HCT116 (cell line): ENCODE measurements around the gene AGPAT3. TPM values are rescaled to one million over a fixed set of nuclear protein-coding genes. Genes with fewer than 3 reads are reported as not detected.

Experiments used
- ATAC-seq: fragments of 200-7000 bp; cut with Tn5 transposase; 2 replicates; pipeline ENCODE4 v1.9.1; 2020; ENCODE audit warnings: mild to moderate bottlenecking, moderate library complexity
- BruUV-seq: library from RNA; stranded (reverse); fragments of 400-500 nt; replicated peaks from 2 replicates; lab custom pipeline; 2021; lab: Mats Ljungman, UMichigan
- CTCF ChIA-PET: fragments of 300-600 bp; sonication (Branson Sonifier 250); formaldehyde crosslinking; loops from one replicate; lab custom pipeline; 2021; ENCODE audit warnings: antibody characterized with exemption; lab: Charles Lee
- POLR2A ChIA-PET: fragments of 300-600, 350-600 bp; sonication (Branson Sonifier 250); formaldehyde crosslinking; loops from one replicate; lab custom pipeline; 2021; ENCODE audit warnings: antibody characterized with exemption; lab: Charles Lee
- RAD21 ChIA-PET, 2 experiments: fragments of 300-600 bp; sonication (Branson Sonifier 250); formaldehyde crosslinking; loops; one replicate each; lab custom pipeline; 2023; ENCODE audit warnings: low total read pairs in 2 of 2; ENCODE audit not compliant: uncharacterized antibody in 2 of 2, unreplicated experiment in 2 of 2, low non-redundant PET in 1 of 2; lab: Charles Lee
- DNase-seq: peaks from one replicate; pipeline ENCODE4 v3.0.0-alpha.2; 2010; ENCODE audit warnings: low read depth, low spot score
- H2AFZ ChIP-seq: fragments of 200-600 bp; shearing (Covaris generic), sonication (generic); 2 replicates; pipeline ENCODE4 v1.6.1; 2017; ENCODE audit warnings: low read depth, mixed run types, mixed read lengths, antibody characterized with exemption, low read length; ENCODE audit not compliant: poor library complexity, severe bottlenecking
- H3K27ac ChIP-seq: 2 replicates; pipeline ENCODE4 v1.5.1; 2012; ENCODE audit warnings: low read depth, low read length
- H3K27me3 ChIP-seq: fragments of 200-600 bp; sonication (generic); 2 replicates; pipeline ENCODE4 v1.6.1; 2016; ENCODE audit warnings: mixed run types, low read length, mixed read lengths; ENCODE audit not compliant: insufficient read depth
- H3K36me3 ChIP-seq, 2 experiments: fragments of 200-500 bp in 1 of 2; fragments of 200-600 bp in 1 of 2; sonication (Bioruptor generic) in 1 of 2; sonication (generic) in 1 of 2; 2 replicates each; pipeline versions ENCODE4 v1.5.1 to v1.6.1; 2014 to 2016; ENCODE audit warnings: low read length in 2 of 2, inconsistent platforms in 1 of 2, mixed read lengths in 1 of 2, mixed run types in 1 of 2; ENCODE audit not compliant: insufficient read depth in 2 of 2, control insufficient read depth in 1 of 2
- H3K4me1 ChIP-seq, 2 experiments: fragments of 200-600 bp in 1 of 2; sonication (generic) in 1 of 2; 2 replicates each; pipeline versions ENCODE4 v1.5.1 to v1.6.1; 2012 to 2017; ENCODE audit warnings: low read length in 2 of 2, inconsistent platforms in 1 of 2, mild to moderate bottlenecking in 1 of 2, mixed read lengths in 1 of 2, mixed run types in 1 of 2, moderate library complexity in 1 of 2; ENCODE audit not compliant: insufficient read depth in 2 of 2, control insufficient read depth in 1 of 2
- H3K4me2 ChIP-seq: fragments of 200-600 bp; sonication (generic); 2 replicates; pipeline ENCODE4 v1.6.1; 2017; ENCODE audit warnings: mixed run types, low read length, mixed read lengths
- H3K4me3 ChIP-seq, 2 experiments: fragments of 200-600 bp in 1 of 2; sonication (generic) in 1 of 2; replicated peaks in 1 of 2; 2 replicates each; pipeline ENCODE4 v1.5.1; 2011 to 2016; ENCODE audit warnings: low read length in 2 of 2, control low read depth in 1 of 2, low read depth in 1 of 2, mild to moderate bottlenecking in 1 of 2, mixed read lengths in 1 of 2, mixed run types in 1 of 2
- H3K79me2 ChIP-seq: fragments of 200-600 bp; sonication (generic); 2 replicates; pipeline ENCODE4 v1.6.1; 2017; ENCODE audit warnings: mild to moderate bottlenecking, mixed run types, low read length, moderate library complexity, mixed read lengths; ENCODE audit not compliant: insufficient read depth
- H3K9ac ChIP-seq: fragments of 200-600 bp; sonication (generic); 2 replicates; pipeline ENCODE4 v1.6.1; 2016; ENCODE audit warnings: low read length, mixed read lengths
- H3K9me2 ChIP-seq: fragments of 200-600 bp; sonication (generic), shearing (Covaris generic); 2 replicates; pipeline ENCODE4 v1.6.1; 2017; ENCODE audit warnings: mixed run types, mild to moderate bottlenecking, moderate library complexity; ENCODE audit not compliant: insufficient read depth
- H3K9me3 ChIP-seq, 2 experiments: fragments of 200-500 bp in 1 of 2; fragments of 200-600 bp in 1 of 2; sonication (Bioruptor generic) in 1 of 2; sonication (generic) in 1 of 2; 2 replicates each; pipeline ENCODE4 v1.6.1; 2014 to 2017; ENCODE audit warnings: low read length in 2 of 2, mixed read lengths in 2 of 2, inconsistent platforms in 1 of 2, low read depth in 1 of 2, mild to moderate bottlenecking in 1 of 2, mixed run types in 1 of 2, moderate library complexity in 1 of 2; ENCODE audit not compliant: control insufficient read depth in 1 of 2, insufficient read depth in 1 of 2
- H4K20me1 ChIP-seq: fragments of 200-600 bp; sonication (generic), shearing (Covaris generic); 2 replicates; pipeline ENCODE4 v1.6.1; 2017; ENCODE audit warnings: mixed run types, mild to moderate bottlenecking, moderate library complexity; ENCODE audit not compliant: insufficient read depth
- ATF3 ChIP-seq: IDR thresholded peaks from 2 replicates; pipeline ENCODE4 v1.6.1; 2012
- CBX3 ChIP-seq: IDR thresholded peaks from 2 replicates; pipeline ENCODE4 v1.6.1; 2012; ENCODE audit warnings: low read depth
- CTCF ChIP-seq, 3 experiments: fragments of 200-600 bp in 1 of 3; sonication (generic) in 1 of 3; IDR thresholded peaks in 2 of 3; conservative IDR thresholded peaks in 1 of 3; 2 replicates each; pipeline ENCODE4 v1.5.1; 2012 to 2017; ENCODE audit warnings: low read depth in 2 of 3, low read length in 2 of 3, antibody characterized with exemption in 1 of 3, borderline replicate concordance in 1 of 3, control low read depth in 1 of 3, mild to moderate bottlenecking in 1 of 3, mixed read lengths in 1 of 3, mixed run types in 1 of 3, moderate library complexity in 1 of 3; ENCODE audit not compliant: insufficient read depth in 1 of 3
- EZH2 ChIP-seq: fragments of 200-600 bp; sonication (generic); IDR thresholded peaks from 2 replicates; pipeline ENCODE4 v1.6.1; 2017; ENCODE audit warnings: antibody characterized with exemption, mixed run types
- EZH2phosphoT487 ChIP-seq: fragments of 200-600 bp; IDR thresholded peaks from 2 replicates; pipeline ENCODE4 v1.6.1; 2018; ENCODE audit warnings: antibody characterized with exemption, borderline replicate concordance
- FOSL1 ChIP-seq: IDR thresholded peaks from 2 replicates; pipeline ENCODE4 v1.6.1; 2012; ENCODE audit warnings: low read depth
- JUND ChIP-seq: IDR thresholded peaks from 2 replicates; pipeline ENCODE4 v1.6.1; 2012
- POLR2A ChIP-seq: IDR thresholded peaks from 2 replicates; pipeline ENCODE4 v1.7.0; 2011; ENCODE audit warnings: borderline replicate concordance; ENCODE audit not compliant: insufficient read depth, insufficient read length; ENCODE audit errors: extremely low read depth
- POLR2AphosphoS5 ChIP-seq: IDR thresholded peaks from 2 replicates; pipeline ENCODE4 v1.6.1; 2011; ENCODE audit warnings: mild to moderate bottlenecking, low read depth, low read length, moderate library complexity
- RAD21 ChIP-seq: IDR thresholded peaks from 2 replicates; pipeline ENCODE4 v1.6.1; 2012; ENCODE audit warnings: low read depth, mild to moderate bottlenecking
- REST ChIP-seq: IDR thresholded peaks from 2 replicates; pipeline ENCODE4 v1.6.1; 2012; ENCODE audit warnings: low read depth
- SIN3A ChIP-seq: IDR thresholded peaks from 2 replicates; pipeline ENCODE4 v1.6.1; 2012; ENCODE audit warnings: low read depth
- SP1 ChIP-seq: IDR thresholded peaks from 2 replicates; pipeline ENCODE4 v1.6.1; 2012; ENCODE audit warnings: low read depth
- SRF ChIP-seq: IDR thresholded peaks from 2 replicates; pipeline ENCODE4 v1.6.1; 2012; ENCODE audit warnings: low read depth
- ZBTB33 ChIP-seq: IDR thresholded peaks from 2 replicates; pipeline ENCODE4 v1.6.1; 2011; ENCODE audit warnings: mild to moderate bottlenecking, low read length, moderate library complexity; ENCODE audit not compliant: insufficient replicate concordance; ENCODE audit errors: extremely low read depth
- ZFX ChIP-seq: fragments of 450-650 bp; IDR thresholded peaks from 2 replicates; pipeline ENCODE4 v1.6.1; 2017
- ZNF274 ChIP-seq: fragments of 200-500 bp; sonication (Bioruptor generic); IDR thresholded peaks from 2 replicates; pipeline ENCODE4 v1.6.1; 2014; ENCODE audit warnings: mild to moderate bottlenecking, low read depth, low read length, inconsistent platforms
- intact Hi-C: fragments of 100-400 bp; cut with micrococcal nuclease; formaldehyde crosslinking; loops from 2 replicates; pipeline ENCODE4 v1.10.0; 2022
- total RNA-seq: library from RNA; stranded (reverse); gene quantifications from one replicate; pipeline ENCODE4 v1.2.1, GENCODE V29; 2021; ENCODE audit not compliant: unreplicated experiment

AGPAT3 gene
- total RNA-seq, 1 experiment from 2014 or later = 54.1 TPM

GRCh38 chr21:43912500-43912899, 47.5 kb downstream of the AGPAT3 start:
- POLR2A ChIA-PET = no interaction called here
- CTCF ChIA-PET = no interaction called here
- no peak overlapping the region for H2AFZ ChIP-seq
- H3K27me3 ChIP-seq = no peaks in the 10 kb centered on the region
- intact Hi-C loops = no loop called here
- peaks cover 0 to 9% of the 10 kb centered on the region in 2 experiments; a peak in 1 of 4 replicates for H3K9me3 ChIP-seq
- no peaks in the 10 kb centered on the region for H3K9me2 ChIP-seq
- H3K36me3 ChIP-seq = no peaks in the 10 kb centered on the region; a peak in 1 of 4 replicates
- RAD21 ChIA-PET = no interaction called here
- no peak for DNase-seq
- no peaks in the 10 kb centered on the region for H4K20me1 ChIP-seq
- H3K27ac ChIP-seq = no peak overlapping the region
- no peak overlapping the region for H3K4me2 ChIP-seq
- no peak overlapping the region for H3K9ac ChIP-seq
- no TSS peak for BruUV-seq
- H3K79me2 ChIP-seq = peaks cover 12% of the 10 kb centered on the region
- no peak for ATAC-seq
- H3K4me1 ChIP-seq = peaks cover 0 to 3% of the 10 kb centered on the region in 2 experiments; a peak in 1 of 4 replicates
- no peak overlapping the region for H3K4me3 ChIP-seq
- no peak for TF ChIP-seq ZBTB33
- TF ChIP-seq ZFX = no peak
- TF ChIP-seq JUND = no peak
- no peak for TF ChIP-seq FOSL1
- no peak for TF ChIP-seq RAD21
- TF ChIP-seq REST = no peak
- no peak for TF ChIP-seq SIN3A
- TF ChIP-seq SP1 = no peak
- no peak for TF ChIP-seq CBX3
- TF ChIP-seq ATF3 = no peak
- TF ChIP-seq POLR2AphosphoS5 = no peak
- no peak for TF ChIP-seq ZNF274
- TF ChIP-seq EZH2phosphoT487 = no peak
- no peak for TF ChIP-seq POLR2A
- TF ChIP-seq EZH2 = no peak
- no peak for TF ChIP-seq SRF
- TF ChIP-seq CTCF (IDR thresholded peaks at IDR 0.05 in 2 of 3, conservative IDR thresholded peaks at IDR 0.05 in 1 of 3; ENCODE audit: borderline replicate concordance in 1 of 3, insufficient read depth in 1 of 3, low read depth in 2 of 3, low read length in 2 of 3) = no peak
